B cell (primary cell): ENCODE results near the gene CTTNBP2NL. TPM values are rescaled to one million over a fixed set of nuclear protein-coding genes. Genes with fewer than 3 reads are reported as not detected.

Experiments used
- ATAC-seq: fragments of 200-7000 bp; cut with Tn5 transposase; one replicate; pipeline ENCODE4 v1.10.0; 2021; ENCODE audit warnings: low read depth, mild to moderate bottlenecking, moderate number of reproducible peaks, moderate library complexity
- CTCF ChIA-PET: fragments of 350-600 bp; sonication (Branson Sonifier 250); formaldehyde crosslinking; loops from one replicate; lab custom pipeline; 2021; ENCODE audit warnings: antibody characterized with exemption, inconsistent platforms; lab: Charles Lee
- POLR2A ChIA-PET: fragments of 350-600 bp; sonication (Branson Sonifier 250); formaldehyde crosslinking; loops from one replicate; lab custom pipeline; 2021; ENCODE audit warnings: antibody characterized with exemption; lab: Charles Lee
- DNase-seq: peaks from one replicate; pipeline ENCODE4 v3.0.0; 2013
- H2AFZ ChIP-seq: 2 replicates; pipeline ENCODE4 v1.6.1; 2012; ENCODE audit warnings: mild to moderate bottlenecking, low read depth, low read length; ENCODE audit not compliant: insufficient read depth, poor library complexity, severe bottlenecking
- H3K27ac ChIP-seq, 2 donors: 1 replicate in 1 of 2; 2 replicates in 1 of 2; pipeline ENCODE4 v1.5.1; 2012 to 2013; ENCODE audit warnings: low read length in 2 of 2, mild to moderate bottlenecking in 2 of 2, moderate library complexity in 1 of 2
- H3K27me3 ChIP-seq, 4 experiments: fragments of 200-600 bp in 1 of 4; sonication (generic) in 1 of 4; replicated peaks in 1 of 4; 1 replicate in 2 of 4; 2 replicates in 2 of 4; pipeline versions ENCODE4 v1.6.1 to v1.7.0; 2013 to 2016; ENCODE audit warnings: low read length in 3 of 4, mild to moderate bottlenecking in 2 of 4, mixed read lengths in 1 of 4, moderate library complexity in 1 of 4; ENCODE audit not compliant: insufficient read depth in 4 of 4, control insufficient read depth in 3 of 4; ENCODE audit errors: control extremely low read depth in 1 of 4
- H3K36me3 ChIP-seq, 2 experiments: replicated peaks in 1 of 2; 1 replicate in 1 of 2; 2 replicates in 1 of 2; pipeline versions ENCODE4 v1.6.1 to v1.7.1; 2013; ENCODE audit warnings: low read length in 1 of 2; ENCODE audit not compliant: insufficient read depth in 2 of 2, control insufficient read depth in 1 of 2; ENCODE audit errors: control extremely low read depth in 1 of 2, extremely low read depth in 1 of 2
- H3K4me1 ChIP-seq, 2 donors: fragments of 200-600 bp in 1 of 2; sonication (generic) in 1 of 2; 1 replicate in 1 of 2; 2 replicates in 1 of 2; pipeline versions ENCODE4 v1.5.1 to v1.6.1; 2013 to 2017; ENCODE audit warnings: low read length in 2 of 2; ENCODE audit not compliant: control insufficient read depth in 2 of 2, insufficient read depth in 2 of 2
- H3K4me2 ChIP-seq: replicated peaks from 2 replicates; pipeline ENCODE3; 2012; ENCODE audit warnings: mild to moderate bottlenecking, low read depth, low read length; ENCODE audit not compliant: poor library complexity, severe bottlenecking
- H3K4me3 ChIP-seq, 5 experiments: fragments of 200-600 bp in 1 of 5; sonication (generic) in 1 of 5; 1 replicate in 3 of 5; 2 replicates in 2 of 5; pipeline versions ENCODE4 v1.5.1 to v1.7.0; 2011 to 2016; ENCODE audit warnings: low read length in 4 of 5, mild to moderate bottlenecking in 4 of 5, low read depth in 2 of 5, control low read depth in 1 of 5, moderate library complexity in 1 of 5; ENCODE audit not compliant: insufficient read depth in 1 of 5; ENCODE audit errors: control extremely low read depth in 1 of 5, extremely low read depth in 1 of 5
- H3K79me2 ChIP-seq: fragments of 200-600 bp; sonication (generic); one replicate; pipeline ENCODE4 v1.6.0; 2016; ENCODE audit warnings: low read length; ENCODE audit not compliant: control insufficient read depth, insufficient read depth
- H3K9ac ChIP-seq: fragments of 200-600 bp; sonication (generic); 2 replicates; pipeline ENCODE4 v1.6.1; 2017; ENCODE audit warnings: mild to moderate bottlenecking, low read length, moderate library complexity
- H3K9me3 ChIP-seq, 3 donors: one replicate each; pipeline versions ENCODE4 v1.6.1 to v1.7.1; 2013; ENCODE audit warnings: low read length in 2 of 3; ENCODE audit not compliant: control insufficient read depth in 2 of 3, insufficient read depth in 1 of 3; ENCODE audit errors: control extremely low read depth in 1 of 3
- H4K20me1 ChIP-seq: 2 replicates; pipeline ENCODE4 v1.6.0; 2012; ENCODE audit warnings: mild to moderate bottlenecking, low read length; ENCODE audit not compliant: insufficient read depth, control insufficient read depth, poor library complexity, severe bottlenecking
- H3K27ac Mint-ChIP-seq: one replicate; pipeline ENCODE4 v1.8.0; 2021; ENCODE audit warnings: mixed read lengths
- H3K27me3 Mint-ChIP-seq: one replicate; pipeline ENCODE4 v1.8.0; 2021; ENCODE audit warnings: mixed read lengths
- H3K4me1 Mint-ChIP-seq: one replicate; pipeline ENCODE4 v1.8.0; 2021; ENCODE audit warnings: mixed read lengths
- H3K4me3 Mint-ChIP-seq: one replicate; pipeline ENCODE4 v1.8.0; 2021; ENCODE audit warnings: mixed read lengths
- H3K9me3 Mint-ChIP-seq: one replicate; pipeline ENCODE4 v1.8.0; 2022; ENCODE audit warnings: mixed read lengths; ENCODE audit not compliant: insufficient read depth
- CTCF ChIP-seq: fragments of 200-600 bp; IDR thresholded peaks from one replicate; pipeline ENCODE4 v1.8.0; 2022; ENCODE audit warnings: antibody characterized with exemption, mild to moderate bottlenecking
- EZH2 ChIP-seq: IDR thresholded peaks from 2 replicates; pipeline ENCODE4 v1.6.1; 2012; ENCODE audit warnings: borderline replicate concordance, low read depth, mild to moderate bottlenecking, moderate library complexity, low read length; ENCODE audit not compliant: insufficient read depth, poor library complexity, severe bottlenecking
- WGBS: methylation state at CpG from one replicate; pipeline ENCODE4 v1.1.5; 2013; ENCODE audit warnings: missing lambda C conversion rate; ENCODE audit not compliant: insufficient coverage; 5-methylcytosine and 5-hydroxymethylcytosine counted together
- intact Hi-C: fragments of 100-400 bp; cut with micrococcal nuclease; formaldehyde crosslinking; loops from one replicate; pipeline ENCODE4 v1.10.0; 2022
- polyA plus RNA-seq: library from polyadenylated mRNA; depleted of rRNA; stranded (reverse); fragments of >200 nt; gene quantifications from 2 replicates; pipeline ENCODE4 v1.2.3, GENCODE V29; 2012
- total RNA-seq, 2 donors: library from RNA; stranded (reverse); fragments of 120-200 nt in 1 of 2; gene quantifications; 1 replicate in 1 of 2; 2 replicates in 1 of 2; pipeline versions ENCODE4 v1.2.3 to v1.2.4, GENCODE V29; 2013 to 2022

The CTTNBP2NL gene
- total and polyA plus RNA-seq, 2 donors (not counting 1 experiment from before 2014, with no cell fraction given) = 0.46 to 28.9 TPM

- CTCF ChIA-PET = no interaction called here
Observed at GRCh38 chr1:112439592-112439991, 43.6 kb downstream of the CTTNBP2NL start.

DNA sequence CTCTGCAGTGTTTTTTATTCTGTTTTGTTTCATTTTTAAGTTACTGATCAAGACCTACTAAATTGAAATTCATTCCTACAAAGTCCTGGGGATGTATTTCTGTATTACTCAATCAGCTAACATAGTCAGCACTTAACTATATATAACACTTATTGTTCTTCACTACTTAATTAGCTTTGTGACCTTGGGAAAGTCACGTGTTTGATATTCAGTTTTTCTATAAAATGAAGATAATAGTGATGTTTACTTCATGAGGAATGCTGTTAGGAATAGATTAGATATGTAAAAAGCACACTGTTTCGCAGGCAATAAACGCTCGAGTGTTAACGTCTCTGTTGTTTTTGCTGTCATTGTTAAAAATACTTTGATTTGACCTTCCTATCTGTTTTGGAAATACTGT lies 44.6 kb downstream of the CTTNBP2NL start:
- H3K4me1 ChIP-seq = no peaks in the 10 kb centered on the region
- H3K9me3 ChIP-seq = no peaks in the 10 kb centered on the region
- no peak overlapping the region for H3K4me2 ChIP-seq
- no peaks in the 10 kb centered on the region for H3K27me3 ChIP-seq
- WGBS = 100% methylated on average over 1 of the region's 5 CpGs
- H3K27ac ChIP-seq = no peak overlapping the region
- no peak overlapping the region for H3K9ac ChIP-seq
- no peak overlapping the region for H3K4me3 Mint-ChIP-seq
- H2AFZ ChIP-seq = no peak overlapping the region
- ATAC-seq (no peak), DNase-seq (no peak)
- H4K20me1 ChIP-seq = no peaks in the 10 kb centered on the region
- no peak for TF ChIP-seq EZH2
- no peak for TF ChIP-seq CTCF
- H3K79me2 ChIP-seq = no peaks in the 10 kb centered on the region
- ChIA-PET POLR2A (no interaction called here), CTCF (no interaction called here)
- intact Hi-C loops = no loop called here
- H3K27me3 Mint-ChIP-seq = peaks cover 2% of the 10 kb centered on the region
- no peaks in the 10 kb centered on the region for H3K4me1 Mint-ChIP-seq
- H3K36me3 ChIP-seq = no peaks in the 10 kb centered on the region
- no peak overlapping the region for H3K27ac Mint-ChIP-seq
- no peaks in the 10 kb centered on the region for H3K9me3 Mint-ChIP-seq
- no peak overlapping the region for H3K4me3 ChIP-seq

More at GRCh38 chr1:112439592-112439991, 43.6 kb downstream of the CTTNBP2NL start:
- DNase-seq (no peak), ATAC-seq (no peak)
- no CpG with 5 or more reads among the region's 2 CpGs for WGBS
- no peaks in the 10 kb centered on the region for H3K4me1 Mint-ChIP-seq
- peaks cover 2% of the 10 kb centered on the region for H3K27me3 Mint-ChIP-seq
- POLR2A ChIA-PET = no interaction called here
- Histone ChIP-seq H3K9ac (no peak overlapping the region), H3K27ac (no peak overlapping the region), H3K27me3 (no peaks in the 10 kb centered on the region), H3K4me2 (no peak overlapping the region), H3K4me1 (no peaks in the 10 kb centered on the region), H3K4me3 (no peak overlapping the region), H4K20me1 (no peaks in the 10 kb centered on the region), H3K79me2 (no peaks in the 10 kb centered on the region), H3K9me3 (no peaks in the 10 kb centered on the region), H3K36me3 (no peaks in the 10 kb centered on the region), H2AFZ (no peak overlapping the region)
- TF ChIP-seq EZH2 (no peak), CTCF (no peak)
- H3K9me3 Mint-ChIP-seq = no peaks in the 10 kb centered on the region
- no peak overlapping the region for H3K4me3 Mint-ChIP-seq
- no peak overlapping the region for H3K27ac Mint-ChIP-seq
- intact Hi-C loops = no loop called here
